Esophagus mucosa (tissue), 1 donor: ENCODE data around the gene PTPN4. TPM values are rescaled to one million over a fixed set of nuclear protein-coding genes. Genes with fewer than 3 reads are reported as not detected.

Experiments used
- ATAC-seq: fragments of 200-7000 bp; cut with Tn5 transposase; one replicate; pipeline ENCODE4 v1.9.1; 2020
- total RNA-seq: library from RNA; stranded (reverse); gene quantifications from one replicate; pipeline ENCODE4 v1.2.4, GENCODE V29; 2023
- donor health status: DM: yes; HTN: yes; CAD: no.

The PTPN4 gene, protein sequence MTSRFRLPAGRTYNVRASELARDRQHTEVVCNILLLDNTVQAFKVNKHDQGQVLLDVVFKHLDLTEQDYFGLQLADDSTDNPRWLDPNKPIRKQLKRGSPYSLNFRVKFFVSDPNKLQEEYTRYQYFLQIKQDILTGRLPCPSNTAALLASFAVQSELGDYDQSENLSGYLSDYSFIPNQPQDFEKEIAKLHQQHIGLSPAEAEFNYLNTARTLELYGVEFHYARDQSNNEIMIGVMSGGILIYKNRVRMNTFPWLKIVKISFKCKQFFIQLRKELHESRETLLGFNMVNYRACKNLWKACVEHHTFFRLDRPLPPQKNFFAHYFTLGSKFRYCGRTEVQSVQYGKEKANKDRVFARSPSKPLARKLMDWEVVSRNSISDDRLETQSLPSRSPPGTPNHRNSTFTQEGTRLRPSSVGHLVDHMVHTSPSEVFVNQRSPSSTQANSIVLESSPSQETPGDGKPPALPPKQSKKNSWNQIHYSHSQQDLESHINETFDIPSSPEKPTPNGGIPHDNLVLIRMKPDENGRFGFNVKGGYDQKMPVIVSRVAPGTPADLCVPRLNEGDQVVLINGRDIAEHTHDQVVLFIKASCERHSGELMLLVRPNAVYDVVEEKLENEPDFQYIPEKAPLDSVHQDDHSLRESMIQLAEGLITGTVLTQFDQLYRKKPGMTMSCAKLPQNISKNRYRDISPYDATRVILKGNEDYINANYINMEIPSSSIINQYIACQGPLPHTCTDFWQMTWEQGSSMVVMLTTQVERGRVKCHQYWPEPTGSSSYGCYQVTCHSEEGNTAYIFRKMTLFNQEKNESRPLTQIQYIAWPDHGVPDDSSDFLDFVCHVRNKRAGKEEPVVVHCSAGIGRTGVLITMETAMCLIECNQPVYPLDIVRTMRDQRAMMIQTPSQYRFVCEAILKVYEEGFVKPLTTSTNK
- 20.4 TPM for total RNA-seq

DNA sequence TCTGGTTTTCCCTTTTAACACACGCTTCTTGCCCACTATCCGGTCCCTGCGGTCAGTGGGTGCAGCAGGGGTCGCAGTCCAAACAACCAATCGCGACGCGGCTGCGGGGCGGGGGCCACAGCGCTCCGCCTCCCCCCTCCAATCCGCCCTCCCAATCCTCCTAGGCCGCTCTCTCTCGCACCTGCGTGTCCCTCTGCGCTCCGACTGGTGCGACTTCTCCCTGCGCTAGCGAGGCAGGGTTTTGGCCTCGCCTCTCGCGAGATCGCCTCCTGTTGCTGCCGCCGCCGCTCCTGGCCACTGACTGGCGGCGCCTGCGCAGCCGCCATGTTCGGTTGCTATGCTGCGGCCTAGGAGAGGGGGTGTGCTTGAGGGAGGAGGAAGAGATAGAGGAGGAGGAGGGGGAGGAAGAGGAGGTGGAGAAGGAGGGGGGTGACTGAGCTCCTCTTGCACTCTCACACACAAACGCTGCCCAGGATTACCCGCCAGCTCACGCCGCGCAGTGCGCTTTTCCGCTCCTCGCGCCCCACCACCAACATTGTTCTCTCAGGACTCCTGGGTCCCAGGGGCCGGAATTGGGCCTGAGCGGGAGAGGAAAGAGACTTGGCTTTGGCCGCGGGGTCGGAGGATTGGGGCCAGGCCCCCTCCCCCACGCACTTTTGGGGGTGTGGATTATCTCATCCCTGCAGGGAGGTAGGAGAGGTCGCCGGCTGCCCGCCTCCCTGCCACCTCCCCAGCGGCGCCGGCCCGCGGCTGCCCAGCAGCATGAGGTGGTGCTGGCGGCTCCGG is at the start of gene PTPN4:
Gene PTPN4, plus strand, starts transcription at position 472 of the 786 bp plus-strand sequence. CDS start 49,932 bp downstream, outside the sequence.
- ATAC-seq = peak; percentile 99

DNA sequence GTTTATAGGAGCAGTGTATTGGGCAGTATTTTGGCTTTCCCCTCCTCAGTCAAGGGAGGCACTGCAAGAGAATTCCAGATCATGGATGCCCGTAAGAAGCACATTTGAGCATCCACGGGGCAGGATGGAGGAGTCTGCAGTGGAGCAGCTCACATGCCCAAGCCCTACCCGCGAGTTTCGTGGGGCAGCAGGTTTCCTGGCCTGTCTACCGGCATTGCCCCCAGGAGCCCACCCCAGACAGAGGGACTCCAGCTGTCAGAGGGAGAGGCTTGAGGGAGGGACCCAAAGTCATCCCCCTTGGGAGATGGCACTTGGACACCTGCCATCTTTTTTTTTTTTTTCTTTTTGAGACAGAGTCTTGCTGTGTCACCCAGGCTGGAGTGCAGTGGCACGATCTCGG is 49.4 kb upstream of the PTPN4 start:
- no peak for ATAC-seq

DNA sequence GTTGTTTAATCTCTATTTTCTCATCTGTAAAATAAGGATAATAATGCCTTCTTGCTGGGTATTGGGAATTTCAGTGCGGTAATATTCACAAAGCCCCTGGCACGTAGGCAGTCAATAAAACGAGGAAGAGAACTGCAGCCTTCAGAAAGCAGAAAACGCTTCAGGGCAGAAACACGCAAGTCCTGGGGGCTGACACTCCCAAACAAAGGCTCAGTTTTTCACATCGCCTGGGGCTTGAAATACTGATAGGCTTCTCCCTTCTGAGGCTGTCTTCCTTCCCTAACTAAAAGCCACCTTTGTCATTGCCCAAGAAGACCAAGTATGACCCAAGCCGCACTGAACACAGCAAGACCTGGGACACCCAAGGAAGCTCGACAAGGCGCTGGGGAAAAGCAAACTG is 48.4 kb upstream of the PTPN4 start:
- no peak for ATAC-seq

DNA sequence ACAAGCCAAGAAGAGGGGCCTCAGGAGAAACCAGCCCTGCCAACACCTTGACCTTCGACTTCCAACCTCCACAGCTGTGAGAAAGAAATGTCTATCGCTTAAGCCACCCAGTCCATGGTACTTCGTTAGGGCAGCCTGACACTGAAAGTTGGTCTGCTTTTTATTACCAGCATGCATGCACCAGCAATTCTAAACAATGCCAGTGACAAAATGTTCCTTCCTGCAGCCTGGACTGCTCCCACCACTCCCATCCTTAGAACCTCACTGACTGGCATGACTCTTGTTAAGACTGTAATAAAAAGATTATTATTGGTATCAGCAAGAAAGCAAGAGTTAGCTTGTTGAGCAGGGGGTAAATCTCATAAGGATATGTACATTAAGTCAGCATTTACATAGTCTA is 47.2 kb upstream of the PTPN4 start:
- ATAC-seq = no peak

DNA sequence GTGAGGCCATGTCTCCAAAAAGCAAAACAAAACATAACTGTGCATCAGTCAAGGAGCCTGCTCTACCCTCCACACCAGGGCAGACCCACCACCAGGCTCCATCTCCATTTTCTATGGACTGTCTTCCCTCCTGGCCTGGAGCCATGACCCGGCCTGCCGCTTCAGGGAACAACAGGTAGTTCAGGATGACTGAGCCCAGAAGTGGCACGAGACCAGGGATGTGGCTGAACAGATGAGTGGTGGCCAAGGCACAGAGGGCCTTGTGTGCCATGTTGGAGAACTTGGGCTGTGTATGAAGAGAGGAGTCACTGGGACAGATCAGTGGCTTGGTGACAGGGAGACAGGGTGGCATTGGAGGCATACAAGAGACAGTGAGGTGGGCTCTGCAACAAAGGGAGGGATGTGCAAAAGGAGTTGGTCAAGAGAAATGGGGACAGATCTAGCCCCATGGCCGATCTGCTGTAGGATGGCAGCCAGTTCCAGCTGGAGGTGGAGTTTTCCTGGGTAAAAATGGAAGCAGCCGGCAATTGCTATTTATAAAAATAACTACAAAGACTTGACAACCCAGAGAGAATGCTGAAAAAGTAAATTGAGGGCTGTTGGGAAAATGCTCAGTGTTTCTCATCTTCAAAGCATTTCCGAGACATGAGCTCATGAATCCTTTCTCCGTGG is 45.8 kb upstream of the PTPN4 start:
- no peak for ATAC-seq

DNA sequence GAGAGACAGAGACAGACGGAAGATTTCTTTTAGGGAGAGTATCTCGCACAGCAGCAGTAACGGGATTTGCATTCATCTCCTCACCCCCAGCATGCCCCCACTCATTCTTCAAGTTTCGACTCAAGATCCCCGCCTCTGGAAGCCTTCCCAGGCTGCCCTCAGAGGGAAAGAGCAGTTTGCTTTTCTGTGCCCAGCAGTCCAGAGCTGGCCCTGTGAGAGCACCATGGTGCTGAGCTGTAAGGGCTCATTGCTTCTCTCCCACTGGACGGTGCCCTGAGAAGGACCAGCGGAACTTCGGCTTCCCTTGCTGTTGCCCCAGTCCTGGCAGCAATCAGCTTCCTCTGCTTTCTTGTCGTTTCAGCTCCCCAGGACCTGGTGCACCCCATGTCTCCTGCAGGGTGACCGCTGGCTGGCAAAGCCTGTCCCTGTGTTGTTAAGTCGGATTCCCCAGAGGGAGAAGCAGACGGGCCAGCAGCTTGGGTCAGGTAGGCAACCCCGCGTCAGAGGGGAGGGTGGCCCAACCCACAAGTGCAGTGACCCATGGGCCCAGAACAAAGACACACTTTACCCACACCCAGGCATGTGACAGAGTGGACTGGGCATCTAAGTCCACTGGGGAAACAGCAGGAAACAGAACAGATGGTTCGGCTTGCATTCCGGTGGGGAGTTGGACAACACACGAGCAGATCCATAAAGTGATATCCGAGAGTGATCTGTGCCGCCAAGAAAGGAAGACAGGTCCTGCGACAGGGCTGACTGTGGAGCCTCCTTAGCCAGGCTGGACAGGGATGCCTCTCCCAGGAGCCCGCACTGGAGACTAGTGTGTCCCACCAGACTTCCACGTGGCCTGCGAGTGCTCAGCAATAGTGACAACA is 44.1 kb upstream of the PTPN4 start:
- no peak for ATAC-seq

DNA sequence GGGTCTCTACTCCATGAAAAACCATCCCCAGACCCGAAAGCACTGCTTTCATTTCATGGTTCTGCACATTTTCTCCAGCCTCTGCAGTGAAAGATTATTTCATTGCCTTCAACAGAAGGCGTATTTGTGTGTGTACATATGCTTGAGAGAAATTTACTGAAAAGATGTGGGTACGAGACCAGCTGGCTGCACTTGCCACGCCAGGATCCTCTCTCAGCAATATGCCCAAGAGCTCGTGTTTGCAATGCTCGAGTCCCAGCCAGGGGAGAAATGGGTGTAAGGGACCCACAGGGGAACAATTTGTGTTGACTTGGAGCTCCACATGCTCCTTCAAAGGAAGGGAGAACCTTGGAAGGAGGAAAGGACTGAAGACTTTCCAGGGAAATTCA is 43.4 kb upstream of the PTPN4 start:
- ATAC-seq = no peak

DNA sequence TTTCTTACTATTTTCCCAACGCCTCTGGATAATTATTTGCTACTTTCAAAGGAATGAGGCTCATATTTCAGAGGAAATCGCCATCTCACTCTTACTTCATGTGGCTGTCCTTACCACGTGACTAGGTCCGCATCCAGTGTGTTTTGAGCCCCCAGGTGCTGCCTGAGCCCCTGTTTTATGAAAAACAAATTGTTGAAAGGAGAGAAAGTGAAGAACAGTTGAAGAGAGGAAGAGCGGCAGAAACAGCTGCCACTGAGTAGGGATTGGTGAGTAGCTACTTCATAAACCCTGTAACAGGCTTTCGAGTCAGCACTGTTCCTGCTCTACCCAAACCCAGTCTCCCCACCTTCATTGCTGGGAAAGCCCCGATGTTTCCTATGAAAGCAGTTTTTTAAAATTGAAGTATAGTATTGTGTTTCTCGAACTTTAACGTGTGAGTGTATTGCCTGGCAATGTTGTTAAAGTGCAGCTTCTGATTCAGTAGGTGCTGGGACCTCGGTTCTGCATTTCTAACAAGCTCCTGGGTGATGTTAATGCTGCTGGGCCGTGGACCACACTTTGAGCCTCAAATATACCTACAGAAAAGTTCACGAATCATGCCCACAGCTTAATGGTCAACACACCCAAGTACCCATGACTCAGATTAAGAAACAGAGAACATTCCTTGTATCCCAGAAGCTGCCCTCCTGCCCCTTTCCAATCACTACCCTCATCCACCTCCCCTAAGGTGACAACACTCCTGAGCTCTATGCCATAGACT is 41.0 kb upstream of the PTPN4 start:
- no peak for ATAC-seq

DNA sequence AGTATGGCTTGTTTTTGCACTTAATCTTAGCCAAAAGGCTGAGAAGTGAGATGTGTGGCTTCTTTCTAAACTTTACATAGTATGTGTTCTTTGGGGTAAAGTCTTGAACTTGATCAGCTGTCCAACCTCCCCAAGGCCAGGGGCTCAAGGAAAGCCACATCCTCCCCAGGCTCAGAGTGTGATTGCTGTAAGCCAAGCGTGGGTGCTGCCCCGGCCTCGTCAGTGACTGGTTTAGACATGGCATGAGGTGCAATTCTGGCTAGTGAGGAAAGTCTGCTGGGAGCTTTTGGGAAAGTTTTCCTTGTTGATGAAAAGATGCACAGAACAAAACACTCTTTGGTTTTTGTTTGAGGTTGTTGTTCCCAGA is 40.5 kb upstream of the PTPN4 start:
- ATAC-seq = no peak

DNA sequence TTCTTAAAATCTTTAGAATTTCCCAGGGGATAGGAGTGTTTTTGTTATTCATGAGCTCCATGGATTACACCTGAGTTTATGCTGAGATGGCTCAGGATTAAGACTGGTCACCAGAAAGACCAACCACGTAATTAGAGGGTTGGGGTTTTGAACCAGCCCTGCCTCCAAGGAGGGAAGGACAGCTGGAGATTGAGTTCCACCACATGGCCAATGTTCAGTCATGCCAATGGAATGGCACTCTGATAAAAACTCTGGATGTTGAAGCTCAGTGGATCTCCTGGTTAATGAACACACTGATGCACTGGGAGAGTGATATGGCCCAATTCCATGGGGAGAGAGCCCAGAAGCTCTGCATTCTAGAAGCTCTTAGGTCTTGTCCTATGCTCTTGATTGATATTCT is 38.7 kb upstream of the PTPN4 start:
- no peak for ATAC-seq

DNA sequence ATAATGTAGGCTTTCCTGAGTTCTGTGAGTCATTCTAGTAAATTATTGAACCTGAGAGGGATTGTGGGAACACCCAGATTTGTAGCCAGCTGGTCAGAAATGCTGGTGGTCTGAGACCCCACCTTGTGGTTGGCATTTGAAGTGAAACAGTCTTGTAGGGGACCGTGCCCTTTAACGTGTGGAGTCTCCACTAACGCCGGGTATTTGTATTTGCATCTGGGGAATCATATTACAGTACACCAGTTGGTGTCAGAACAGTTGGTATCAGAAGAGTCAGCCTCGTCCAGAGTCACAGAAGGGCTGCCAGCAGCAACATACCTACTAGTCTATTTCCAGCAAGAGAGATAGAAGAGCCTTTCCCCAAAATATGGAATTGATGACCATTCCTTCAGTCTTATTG is 38.3 kb upstream of the PTPN4 start:
- no peak for ATAC-seq

DNA sequence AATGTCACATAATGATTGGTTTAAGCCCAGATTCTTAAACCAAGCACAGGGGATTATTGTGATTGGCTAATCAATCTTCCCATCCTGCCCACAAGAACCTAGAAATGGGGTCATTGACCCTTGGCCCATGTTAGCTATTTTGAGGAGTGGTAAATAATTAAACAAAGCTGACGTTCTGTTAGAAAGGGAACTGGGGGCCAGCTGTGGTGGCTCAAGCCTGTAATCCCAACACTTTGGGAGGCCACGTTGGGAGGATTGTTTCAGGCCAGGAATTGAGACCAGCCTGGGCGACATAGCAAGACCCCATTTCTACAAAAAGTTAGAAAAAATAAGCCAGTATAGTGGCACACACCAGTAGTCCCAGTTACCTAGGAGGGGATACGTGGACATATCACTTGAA is 37.8 kb upstream of the PTPN4 start:
- ATAC-seq = no peak

DNA sequence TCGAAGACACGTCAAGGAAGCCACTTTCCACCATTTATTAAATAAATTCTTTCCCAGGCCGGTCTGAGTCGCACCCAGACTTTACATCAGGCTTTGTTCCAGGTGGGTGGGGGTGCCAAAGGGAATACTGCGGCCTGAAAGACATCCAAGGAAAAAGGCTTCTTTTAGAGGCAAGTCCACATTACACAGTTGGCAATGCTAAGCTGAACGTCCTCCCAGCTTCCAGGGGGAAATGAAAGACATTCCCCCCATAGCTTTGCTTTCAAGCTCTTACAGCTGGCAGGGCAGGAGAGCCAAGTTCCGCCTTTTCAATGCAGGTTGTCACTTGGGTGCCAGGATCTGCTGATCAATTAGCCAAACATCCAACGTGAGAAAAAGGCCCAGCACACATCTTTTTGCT is 36.5 kb upstream of the PTPN4 start:
- no peak for ATAC-seq

DNA sequence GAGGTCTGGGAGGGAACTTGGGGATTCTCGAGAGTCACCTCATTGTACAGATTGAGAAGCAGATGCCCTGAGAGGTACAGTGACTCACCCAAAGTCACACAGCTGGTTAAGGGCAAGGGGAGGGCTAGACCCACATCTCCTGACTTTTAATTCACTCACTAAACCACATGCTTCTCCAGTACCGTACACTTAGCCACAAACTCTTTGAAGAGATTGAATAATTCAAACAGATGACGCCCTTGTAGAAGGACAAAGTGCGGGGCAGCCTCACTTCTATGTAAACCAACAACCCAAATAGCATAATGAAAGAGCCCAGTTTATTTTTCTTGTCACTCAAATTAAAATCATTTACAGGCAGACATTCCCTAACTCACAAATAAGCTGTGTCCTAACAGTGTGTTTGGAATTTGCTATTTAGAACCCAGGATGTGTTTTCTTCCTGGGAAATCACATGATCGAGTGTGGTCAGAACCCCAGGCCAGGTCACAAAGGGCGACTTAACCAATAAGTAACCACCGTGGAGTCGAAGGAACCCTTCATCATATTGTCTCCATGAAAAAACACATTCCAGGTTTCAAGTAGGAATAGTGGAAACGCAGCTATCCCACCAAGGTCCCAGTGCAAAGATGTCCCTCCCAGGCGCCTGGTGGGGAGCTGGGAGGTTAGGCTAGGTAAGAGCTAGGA is 35.8 kb upstream of the PTPN4 start:
- no peak for ATAC-seq

DNA sequence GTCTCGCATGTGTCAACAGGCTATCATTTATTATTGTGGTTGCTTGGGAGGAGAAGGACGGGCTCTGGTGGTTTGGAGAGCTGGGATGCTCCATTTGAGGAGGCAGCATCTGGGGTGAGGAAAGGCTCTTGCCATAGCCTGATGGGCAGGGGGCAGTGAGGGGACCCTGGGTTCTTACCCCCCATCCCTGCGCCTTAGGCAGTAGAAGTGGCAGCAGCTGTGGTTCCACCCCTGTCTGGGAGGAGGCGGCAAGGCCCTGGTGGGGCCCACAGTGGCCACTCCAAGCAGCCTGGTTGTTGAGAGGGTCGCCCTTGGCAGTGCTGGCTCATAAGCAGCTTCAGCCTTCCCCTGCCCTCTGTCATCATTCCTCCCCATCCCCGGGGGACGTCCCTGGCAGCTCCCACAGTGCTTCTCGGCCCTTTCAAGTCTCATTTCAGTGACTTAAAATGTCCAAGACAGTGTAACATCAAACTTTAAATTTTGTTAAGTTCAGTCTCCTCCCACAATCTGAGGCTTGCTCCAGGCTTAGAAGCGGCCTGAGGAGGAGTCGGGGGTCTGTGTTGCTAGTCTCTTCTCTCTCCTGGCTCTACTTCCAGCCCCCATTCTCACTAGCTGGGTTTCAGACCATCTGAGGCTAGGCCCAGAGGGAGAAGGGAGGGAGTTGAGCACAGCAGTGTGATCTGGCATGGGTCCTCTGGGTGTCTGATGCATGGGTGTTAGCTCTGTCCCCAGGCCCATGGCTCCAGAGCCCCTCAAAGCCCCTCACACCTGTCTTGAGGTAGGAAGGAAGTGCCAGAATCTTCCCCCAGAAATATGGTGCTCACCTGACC is 34.9 kb upstream of the PTPN4 start:
- ATAC-seq = no peak

DNA sequence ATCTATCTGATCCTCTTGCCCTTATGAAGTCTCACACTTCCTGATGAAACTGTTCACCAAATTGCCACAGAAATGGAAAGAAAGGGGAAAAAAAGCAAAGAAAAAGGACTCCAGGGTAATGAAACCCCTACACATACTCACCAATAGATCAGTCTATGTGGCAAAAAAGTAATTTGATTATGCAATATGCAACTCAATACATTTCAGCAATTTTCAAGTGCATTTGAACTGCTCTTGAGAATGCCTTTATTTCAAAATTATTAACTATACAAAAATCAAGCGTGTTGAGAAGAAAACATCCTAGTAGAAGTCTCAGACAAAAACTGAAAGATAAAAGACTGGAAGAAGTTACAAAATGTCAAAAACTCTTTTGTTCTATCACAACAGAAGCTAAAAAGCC is 32.2 kb upstream of the PTPN4 start:
- ATAC-seq = no peak

DNA sequence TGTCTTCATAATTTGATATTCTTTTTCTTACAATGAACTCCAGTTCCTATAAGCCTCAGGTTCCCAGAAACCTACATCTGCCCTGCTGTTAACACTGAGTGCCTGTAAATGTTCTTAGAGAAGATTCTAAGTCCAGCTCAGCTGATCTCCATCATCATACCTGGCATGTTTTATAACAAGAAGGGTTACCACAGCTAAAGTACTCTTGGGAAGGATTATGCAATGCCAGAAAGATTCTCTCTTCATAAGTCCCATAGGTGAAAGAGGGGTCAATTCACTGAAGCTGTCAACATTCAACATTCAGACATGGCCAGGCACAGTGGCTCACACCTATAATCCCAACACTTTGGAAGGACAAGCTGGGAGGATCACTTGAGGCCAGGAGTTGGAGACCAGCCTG is 31.3 kb upstream of the PTPN4 start:
- ATAC-seq = no peak

DNA sequence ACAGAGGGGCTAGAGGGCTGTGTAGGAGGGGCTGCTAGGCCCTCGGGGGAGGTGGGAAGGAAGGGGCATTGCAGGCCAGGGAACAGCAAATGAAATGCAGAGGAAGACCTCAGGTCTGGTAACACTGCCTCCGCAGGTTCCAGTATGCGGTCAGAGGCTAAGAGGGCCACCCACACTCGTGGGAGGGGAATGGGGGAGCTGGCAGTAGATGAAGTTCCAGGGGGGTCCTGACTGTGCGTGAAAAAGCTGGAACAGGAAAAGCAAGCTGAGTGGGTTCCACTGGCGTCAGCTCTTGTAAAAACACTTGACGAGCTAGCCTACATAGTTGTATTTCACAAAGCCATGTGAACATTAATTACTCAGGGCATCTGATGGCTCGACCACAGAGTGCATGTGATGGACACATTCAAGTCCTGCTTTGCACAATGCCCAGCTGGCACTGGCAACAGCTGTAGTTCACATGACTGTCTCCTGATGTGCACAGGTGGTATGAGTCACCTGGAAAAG is 29.0 kb upstream of the PTPN4 start:
- peak; percentile 23 for ATAC-seq

DNA sequence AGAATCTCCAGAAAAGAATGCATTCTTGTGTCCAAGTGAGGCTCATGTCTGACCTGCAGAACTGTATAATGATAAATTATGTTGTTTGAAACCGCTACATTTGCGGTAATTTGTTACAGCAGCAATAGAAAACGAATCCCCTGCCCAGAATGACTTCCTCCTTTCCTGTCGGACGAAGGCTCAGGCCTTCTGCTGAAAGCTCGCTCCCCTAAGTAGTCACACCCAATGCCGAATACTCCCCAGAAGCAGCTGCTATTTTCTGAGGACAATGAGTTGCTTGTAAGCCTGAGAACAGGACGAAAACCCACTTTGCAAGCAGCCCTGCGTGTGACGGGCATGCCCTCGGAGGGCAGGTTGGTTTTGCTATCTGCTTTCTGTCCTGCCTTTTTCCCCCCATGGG is 27.7 kb upstream of the PTPN4 start:
- no peak for ATAC-seq
